OCI-LY3 (cell line): ENCODE measurements around the gene MZT1.

Experiments used
- H2AFZ ChIP-seq: fragments of 200-600, 300-600 bp; shearing (Covaris generic); 2 replicates; pipeline ENCODE4 v1.6.0; 2014; ENCODE audit warnings: antibody characterized with exemption, low read depth, low read length
- H3K27ac ChIP-seq: fragments of 200-600, 300-600 bp; sonication (generic); 2 replicates; pipeline ENCODE4 v1.5.1; 2014; ENCODE audit warnings: mild to moderate bottlenecking, low read length, moderate library complexity, mixed read lengths
- H3K27me3 ChIP-seq: fragments of 200-600, 300-600 bp; sonication (generic); 2 replicates; pipeline ENCODE4 v1.6.1; 2014; ENCODE audit warnings: low read depth, low read length, mixed read lengths
- H3K36me3 ChIP-seq: fragments of 200-600, 300-600 bp; sonication (generic); replicated peaks from 2 replicates; pipeline ENCODE3; 2014; ENCODE audit warnings: low read depth, low read length, mixed read lengths
- H3K4me1 ChIP-seq: fragments of 300-600, 200-600 bp; sonication (generic); 2 replicates; pipeline ENCODE4 v1.6.1; 2014; ENCODE audit warnings: low read length, mixed read lengths
- H3K4me2 ChIP-seq: fragments of 200-600, 300-600 bp; sonication (generic); 2 replicates; pipeline ENCODE4 v1.6.1; 2014; ENCODE audit warnings: low read length, mixed read lengths
- H3K4me3 ChIP-seq: fragments of 300-600, 200-600 bp; sonication (generic); 2 replicates; pipeline ENCODE4 v1.5.1; 2014; ENCODE audit warnings: antibody characterized with exemption, mild to moderate bottlenecking, low read length, moderate library complexity
- H3K79me2 ChIP-seq: fragments of 300-600, 200-600 bp; shearing (Covaris generic); 2 replicates; pipeline ENCODE4 v1.6.1; 2014; ENCODE audit warnings: mild to moderate bottlenecking, low read length, mixed read lengths
- H3K9ac ChIP-seq: fragments of 300-600, 200-600 bp; shearing (Covaris generic); 2 replicates; pipeline ENCODE4 v1.6.0; 2014; ENCODE audit warnings: mild to moderate bottlenecking, low read length, moderate library complexity
- H3K9me3 ChIP-seq: fragments of 200-600, 300-600 bp; shearing (Covaris generic); 2 replicates; pipeline ENCODE4 v1.6.1; 2014; ENCODE audit warnings: low read length, mixed read lengths; ENCODE audit not compliant: insufficient read depth
- H4K20me1 ChIP-seq: fragments of 200-600, 300-600 bp; sonication (generic); 2 replicates; pipeline ENCODE4 v1.6.1; 2016; ENCODE audit warnings: low read length, mixed read lengths; ENCODE audit not compliant: insufficient read depth
- CTCF ChIP-seq: fragments of 200-600, 300-600 bp; sonication (generic); IDR thresholded peaks from 2 replicates; pipeline ENCODE4 v1.5.1; 2014; ENCODE audit warnings: antibody characterized with exemption, low read length, low read depth
- EZH2phosphoT487 ChIP-seq: fragments of 200-600 bp; shearing (Covaris generic); IDR thresholded peaks from 2 replicates; pipeline ENCODE4 v1.6.1; 2018; ENCODE audit warnings: antibody characterized with exemption, mixed run types, low read depth

The MZT1 gene

GRCh38 chr13:72757792-72758535, 30.5 kb upstream of the MZT1 start:
- TF ChIP-seq CTCF, result no peak
- TF ChIP-seq EZH2phosphoT487, result no peak
- 0 out of 2 replicates have a peak, but pooled peaks cover 5% of the 10 kb centered on the region for H3K79me2 ChIP-seq
- no peak overlapping the region for H3K4me2 ChIP-seq
- H3K9me3 ChIP-seq, result no peaks in the 10 kb centered on the region
- H3K27me3 ChIP-seq, result no peaks in the 10 kb centered on the region
- no peak overlapping the region for H3K27ac ChIP-seq
- no peak overlapping the region for H3K4me3 ChIP-seq
- no peak overlapping the region for H3K9ac ChIP-seq
- H3K36me3 ChIP-seq, result peaks cover 80% of the 10 kb centered on the region
- H2AFZ ChIP-seq, result no peak overlapping the region
- peaks cover 5% of the 10 kb centered on the region; the same call in 1 of the 2 replicates for H3K4me1 ChIP-seq
- 0 out of 2 replicates have a peak, but pooled peaks cover 3% of the 10 kb centered on the region for H4K20me1 ChIP-seq

DNA sequence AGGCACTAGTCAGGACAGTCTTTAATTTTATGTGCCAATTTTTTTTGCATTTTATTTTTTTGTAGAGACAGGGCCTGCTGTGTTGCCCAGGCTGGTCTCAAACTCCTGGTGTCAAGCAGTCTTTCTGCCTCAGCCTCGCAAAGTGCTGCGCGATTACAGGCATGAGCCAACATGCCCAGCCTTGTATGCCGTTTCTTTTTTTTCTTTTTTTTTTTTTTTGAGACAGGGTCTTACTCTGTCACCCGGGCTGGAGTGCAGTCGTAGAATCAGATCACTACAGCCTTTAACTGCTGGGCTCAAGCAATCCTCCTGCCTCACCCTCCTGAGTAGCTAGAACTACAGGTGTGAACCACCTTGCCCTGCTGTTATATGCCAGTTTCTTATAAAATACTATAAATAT, 26.7 kb upstream of the MZT1 start:
- Histone ChIP-seq H3K36me3 (peaks cover 80% of the 10 kb centered on the region), H3K4me1 (no peaks in the 10 kb centered on the region), H3K9me3 (no peaks in the 10 kb centered on the region), H4K20me1 (0 out of 2 replicates have a peak, but pooled peaks cover 3% of the 10 kb centered on the region), H3K79me2 (peaks cover 32% of the 10 kb centered on the region), H3K4me3 (no peak overlapping the region), H3K27me3 (no peaks in the 10 kb centered on the region), H3K9ac (no peak overlapping the region), H3K4me2 (no peak overlapping the region), H2AFZ (no peak overlapping the region), H3K27ac (no peak overlapping the region)
- TF ChIP-seq EZH2phosphoT487, result no peak
- TF ChIP-seq CTCF, result no peak

- Histone ChIP-seq H3K9me3 (no peaks in the 10 kb centered on the region), H3K4me3 (no peak overlapping the region), H3K79me2 (peaks cover 37% of the 10 kb centered on the region), H4K20me1 (no peaks in the 10 kb centered on the region), H3K4me2 (no peak overlapping the region), H3K9ac (no peak overlapping the region), H3K36me3 (peaks cover 85% of the 10 kb centered on the region), H2AFZ (no peak overlapping the region), H3K4me1 (no peaks in the 10 kb centered on the region), H3K27me3 (no peaks in the 10 kb centered on the region), H3K27ac (no peak overlapping the region)
- no peak for TF ChIP-seq CTCF
- TF ChIP-seq EZH2phosphoT487, result no peak
These were observed 23.8 kb upstream of the MZT1 start for GRCh38 chr13:72751220-72751619.

DNA sequence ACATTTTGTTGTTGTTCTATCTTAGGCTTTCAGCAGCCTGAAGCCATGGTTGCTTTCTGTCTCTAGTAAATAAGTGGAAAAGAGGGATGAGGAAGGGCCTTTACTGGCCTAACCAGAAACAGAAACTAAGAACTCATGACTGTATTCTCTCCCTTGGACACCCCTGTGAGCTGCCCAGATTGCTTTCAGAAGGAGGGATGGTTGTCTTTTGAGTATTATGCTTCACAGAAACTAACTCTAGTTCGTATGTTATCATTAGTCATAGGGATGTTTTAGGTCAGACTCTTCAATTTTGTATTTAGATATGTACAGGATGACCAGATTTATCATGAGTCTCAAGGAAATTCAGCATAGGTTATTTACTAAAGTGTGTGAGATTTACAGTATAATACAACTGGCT, 17.8 kb upstream of the MZT1 start:
- H3K4me1 ChIP-seq, result no peaks in the 10 kb centered on the region
- no peak overlapping the region for H3K27ac ChIP-seq
- TF ChIP-seq EZH2phosphoT487 (no peak), CTCF (no peak)
- no peak overlapping the region for H3K9ac ChIP-seq
- peaks cover 76% of the 10 kb centered on the region for H3K36me3 ChIP-seq
- H3K4me2 ChIP-seq, result no peak overlapping the region
- H3K9me3 ChIP-seq, result no peaks in the 10 kb centered on the region
- 0 out of 2 replicates have a peak, but pooled peaks cover 4% of the 10 kb centered on the region for H4K20me1 ChIP-seq
- H3K79me2 ChIP-seq, result peaks cover 44% of the 10 kb centered on the region
- H2AFZ ChIP-seq, result no peak overlapping the region
- no peaks in the 10 kb centered on the region for H3K27me3 ChIP-seq
- H3K4me3 ChIP-seq, result no peak overlapping the region
